Stimulated activated naive CD8-positive, alpha-beta T cell treated with anti-CD3 and anti-CD28 coated beads, Interleukin-15, Interleukin-2, amounts not matched to agents 100 ng/mL and 50 ng/mL, for 24 hours (primary cell): ENCODE results near the gene OTUD4.
"Not testable (repeated sequence)": the region's sequence is repeated elsewhere in the genome, so short reads cannot be mapped to it uniquely, and the experiment has no call there.

Source experiments
- H3K27ac Mint-ChIP-seq: one replicate; pipeline ENCODE4 v1.8.0; 2021; ENCODE audit warnings: mild to moderate bottlenecking, mixed read lengths
- H3K27me3 Mint-ChIP-seq: one replicate; pipeline ENCODE4 v1.8.0; 2021; ENCODE audit warnings: mixed read lengths
- H3K36me3 Mint-ChIP-seq: one replicate; pipeline ENCODE4 v1.8.0; 2021; ENCODE audit warnings: low read depth, mixed read lengths
- H3K4me1 Mint-ChIP-seq: one replicate; pipeline ENCODE4 v1.8.0; 2021; ENCODE audit warnings: low read depth, mixed read lengths
- H3K4me3 Mint-ChIP-seq: one replicate; pipeline ENCODE4 v1.8.0; 2021; ENCODE audit warnings: mild to moderate bottlenecking, mixed read lengths
- H3K9me3 Mint-ChIP-seq: one replicate; pipeline ENCODE4 v1.8.0; 2021; ENCODE audit warnings: mixed read lengths

OTUD4 gene

DNA sequence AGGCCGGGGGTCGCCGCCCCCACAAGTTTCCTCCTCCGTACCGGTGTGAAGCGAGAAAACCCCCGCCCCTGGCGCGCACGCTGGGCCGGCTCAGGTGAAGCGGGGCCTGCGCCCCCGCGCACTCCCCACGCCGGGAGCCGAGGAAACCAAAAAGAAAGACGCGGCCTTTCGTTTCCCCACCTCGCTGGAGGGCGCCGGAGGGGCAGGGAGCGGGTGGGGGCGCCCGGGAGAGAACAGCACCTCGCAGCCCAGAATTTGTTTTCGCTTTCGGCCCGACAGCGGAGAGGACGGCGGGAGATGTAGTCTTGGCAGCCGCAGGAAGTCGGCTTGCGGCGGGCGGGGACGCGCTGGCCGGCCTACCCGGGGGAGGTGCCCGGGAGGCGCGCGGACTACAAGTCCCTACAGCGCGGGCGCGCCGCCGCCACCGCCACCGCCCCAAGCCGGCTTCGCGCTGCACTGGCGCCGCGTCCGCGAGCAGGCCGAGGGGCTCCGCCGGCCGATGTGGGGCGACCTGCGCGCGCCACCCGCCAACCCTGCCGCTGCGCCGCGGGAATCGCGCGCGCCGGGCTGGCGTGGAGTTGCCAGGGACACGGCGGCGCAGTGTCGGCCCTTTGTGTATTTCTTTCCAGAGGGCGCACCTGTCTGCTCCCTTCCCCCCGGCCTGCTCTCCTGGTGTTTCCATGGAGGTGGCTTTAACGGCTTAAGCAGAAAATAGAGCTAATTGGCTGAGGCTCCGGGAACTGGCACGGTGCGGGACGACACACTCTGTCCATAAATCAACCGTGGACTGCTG, at the start of gene OTUD4:
Gene OTUD4 (minus strand): TSS at position 292 of the 793 bp plus-strand sequence. CDS start 616 bp downstream, outside the sequence.
- no peaks in the 10 kb centered on the region for H3K27me3 Mint-ChIP-seq
- H3K36me3 Mint-ChIP-seq, result peaks cover 22% of the 10 kb centered on the region
- peak within 1 kb of the TSS; percentile 96 for H3K27ac Mint-ChIP-seq
- peak within 1 kb of the TSS; percentile 90 for H3K4me3 Mint-ChIP-seq
- no peaks in the 10 kb centered on the region for H3K9me3 Mint-ChIP-seq
- peaks cover 37% of the 10 kb centered on the region for H3K4me1 Mint-ChIP-seq

DNA sequence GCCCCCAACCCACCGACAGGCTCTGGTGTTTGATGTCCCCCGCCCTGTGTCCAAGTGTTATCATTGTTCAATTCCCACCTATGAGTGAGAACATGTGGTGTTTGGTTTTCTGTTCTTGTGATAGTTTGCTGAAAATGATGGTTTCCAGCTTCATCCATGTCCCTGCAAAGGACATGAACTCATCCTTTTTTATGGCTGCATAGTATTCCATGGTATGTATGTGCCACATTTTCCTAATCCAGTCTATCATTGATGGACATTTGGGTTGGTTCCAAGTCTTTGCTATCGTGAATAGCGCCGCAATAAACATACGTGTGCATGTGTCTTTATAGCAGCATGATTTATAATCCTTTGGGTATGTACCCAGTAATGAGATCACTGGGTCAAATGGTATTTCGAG, 42.8 kb upstream of the OTUD4 start:
- H3K4me3 Mint-ChIP-seq, result not testable (repeated sequence)

DNA sequence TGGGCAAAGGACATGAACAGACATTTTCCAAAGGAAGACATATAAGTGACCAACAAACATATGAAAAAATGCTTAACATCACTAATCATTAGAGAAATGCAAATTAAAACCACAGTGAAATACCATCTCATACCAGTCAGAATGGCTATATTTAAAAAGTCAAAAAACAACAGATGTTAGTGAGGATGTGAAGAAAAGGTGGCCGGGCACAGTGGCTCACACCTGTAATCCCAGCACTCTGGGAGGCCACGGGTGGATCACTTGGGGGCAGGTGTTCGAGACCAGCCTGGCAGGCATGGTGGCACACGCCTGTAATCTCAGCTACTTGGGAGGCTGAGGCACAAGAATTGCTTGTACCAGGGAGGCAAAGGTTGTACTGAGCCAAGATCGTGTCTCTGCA, 41.1 kb upstream of the OTUD4 start:
- not testable (repeated sequence) for H3K4me3 Mint-ChIP-seq, H3K27me3 Mint-ChIP-seq, H3K4me1 Mint-ChIP-seq, H3K9me3 Mint-ChIP-seq, H3K27ac Mint-ChIP-seq, H3K36me3 Mint-ChIP-seq

More for the DNA sequence above, 42.8 kb upstream of the OTUD4 start:
- H3K27ac Mint-ChIP-seq, H3K36me3 Mint-ChIP-seq, H3K9me3 Mint-ChIP-seq, H3K27me3 Mint-ChIP-seq, H3K4me1 Mint-ChIP-seq: not testable (repeated sequence)

- H3K9me3 Mint-ChIP-seq, result no peaks in the 10 kb centered on the region
- no peaks in the 10 kb centered on the region for H3K4me1 Mint-ChIP-seq
- H3K27me3 Mint-ChIP-seq, result peaks cover 7% of the 10 kb centered on the region
- H3K36me3 Mint-ChIP-seq, result no peaks in the 10 kb centered on the region
- no peak overlapping the region for H3K27ac Mint-ChIP-seq
- no peak overlapping the region for H3K4me3 Mint-ChIP-seq
Observed at GRCh38 chr4:145219090-145219489, 38.7 kb upstream of the OTUD4 start.

DNA sequence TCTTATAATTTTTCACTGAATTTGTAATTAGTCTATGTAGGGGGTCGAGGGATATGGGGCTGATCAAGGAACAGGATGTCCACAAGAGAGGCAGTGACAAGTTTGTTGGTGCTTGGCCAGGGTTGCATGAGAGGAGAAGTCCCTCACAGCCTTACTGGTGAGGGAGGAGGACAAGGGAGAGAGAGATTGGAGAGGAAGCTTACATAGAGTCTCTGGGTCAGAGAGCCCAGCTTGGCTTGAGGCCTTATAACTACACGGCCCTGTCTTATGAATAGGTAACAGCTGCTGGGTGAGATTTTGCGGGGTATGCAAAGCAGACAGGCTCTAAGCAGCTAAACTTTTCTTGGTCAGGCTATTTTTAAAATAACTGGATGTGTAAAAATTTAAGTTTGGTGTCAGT, 37.9 kb upstream of the OTUD4 start:
- no peak overlapping the region for H3K27ac Mint-ChIP-seq
- peaks cover 4% of the 10 kb centered on the region for H3K27me3 Mint-ChIP-seq
- no peak overlapping the region for H3K4me3 Mint-ChIP-seq
- H3K36me3 Mint-ChIP-seq, result no peaks in the 10 kb centered on the region
- H3K9me3 Mint-ChIP-seq, result no peaks in the 10 kb centered on the region
- H3K4me1 Mint-ChIP-seq, result no peaks in the 10 kb centered on the region

- H3K4me1 Mint-ChIP-seq, result no peaks in the 10 kb centered on the region
- H3K4me3 Mint-ChIP-seq, result no peak overlapping the region
- H3K9me3 Mint-ChIP-seq, result no peaks in the 10 kb centered on the region
- peaks cover 4% of the 10 kb centered on the region for H3K27me3 Mint-ChIP-seq
- H3K36me3 Mint-ChIP-seq, result no peaks in the 10 kb centered on the region
- H3K27ac Mint-ChIP-seq, result no peak overlapping the region
Observed at GRCh38 chr4:145217349-145217748, 37.0 kb upstream of the OTUD4 start.

GRCh38 chr4:145216535-145216934, 36.1 kb upstream of the OTUD4 start:
- H3K36me3 Mint-ChIP-seq, result no peaks in the 10 kb centered on the region

DNA sequence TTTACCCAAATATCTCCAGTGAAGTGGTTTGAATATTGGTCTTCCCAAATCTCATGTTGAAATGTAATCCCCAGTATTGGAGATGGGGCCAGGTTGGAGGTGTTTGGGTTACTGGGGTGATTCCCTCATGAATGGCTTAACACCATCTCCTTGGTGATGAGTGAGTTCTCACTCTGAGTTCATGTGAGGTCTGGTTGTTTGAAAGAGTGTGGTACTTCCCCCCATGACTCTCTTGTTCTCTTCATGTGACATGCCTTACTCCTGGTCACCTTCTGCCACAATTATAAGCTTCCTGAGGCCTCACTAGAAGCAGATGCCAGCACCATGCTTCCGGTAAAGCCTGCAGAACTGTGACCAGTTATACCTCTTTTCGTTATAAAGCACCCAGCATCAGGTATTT, 32.9 kb upstream of the OTUD4 start:
- no peaks in the 10 kb centered on the region for H3K27me3 Mint-ChIP-seq
- H3K36me3 Mint-ChIP-seq, result no peaks in the 10 kb centered on the region
- H3K4me3 Mint-ChIP-seq, result no peak overlapping the region
- no peak overlapping the region for H3K27ac Mint-ChIP-seq
- no peaks in the 10 kb centered on the region for H3K4me1 Mint-ChIP-seq
- H3K9me3 Mint-ChIP-seq, result no peaks in the 10 kb centered on the region

More at GRCh38 chr4:145216535-145216934, 36.1 kb upstream of the OTUD4 start:
- Mint-ChIP-seq H3K27me3 (peaks cover 4% of the 10 kb centered on the region), H3K27ac (no peak overlapping the region), H3K4me3 (no peak overlapping the region), H3K4me1 (no peaks in the 10 kb centered on the region), H3K9me3 (no peaks in the 10 kb centered on the region)

GRCh38 chr4:145207934-145208333, 27.5 kb upstream of the OTUD4 start:
- no peak overlapping the region for H3K27ac Mint-ChIP-seq
- H3K27me3 Mint-ChIP-seq, result no peaks in the 10 kb centered on the region
- H3K4me1 Mint-ChIP-seq, result no peaks in the 10 kb centered on the region

GRCh38 chr4:145203410-145203809, 23.0 kb upstream of the OTUD4 start:
- Mint-ChIP-seq H3K27ac (no peak overlapping the region), H3K27me3 (no peaks in the 10 kb centered on the region), H3K36me3 (no peaks in the 10 kb centered on the region), H3K4me3 (no peak overlapping the region), H3K9me3 (no peaks in the 10 kb centered on the region), H3K4me1 (no peaks in the 10 kb centered on the region)

More at GRCh38 chr4:145207934-145208333, 27.5 kb upstream of the OTUD4 start:
- no peak overlapping the region for H3K4me3 Mint-ChIP-seq
- no peaks in the 10 kb centered on the region for H3K9me3 Mint-ChIP-seq
- H3K36me3 Mint-ChIP-seq, result no peaks in the 10 kb centered on the region

DNA sequence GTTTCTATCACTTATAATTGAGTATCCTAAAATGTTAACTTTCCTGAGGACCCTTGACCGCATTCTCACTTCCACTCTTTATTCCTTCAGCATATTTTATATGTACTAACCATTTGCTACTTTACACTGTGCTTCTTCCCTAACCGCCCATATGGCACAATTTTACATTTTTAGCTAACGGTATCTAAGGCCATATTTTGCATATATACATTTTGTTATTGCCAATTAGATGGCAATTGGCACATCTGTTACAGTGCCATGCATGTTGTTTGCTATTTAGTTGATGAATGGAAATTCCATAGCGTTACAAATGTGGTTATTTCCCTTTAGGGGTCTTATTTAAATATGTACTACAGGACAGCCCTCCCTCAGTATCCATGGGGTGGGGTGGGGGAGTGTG, 20.0 kb upstream of the OTUD4 start:
- Mint-ChIP-seq H3K27ac (no peak overlapping the region), H3K36me3 (no peaks in the 10 kb centered on the region), H3K4me1 (no peaks in the 10 kb centered on the region), H3K9me3 (no peaks in the 10 kb centered on the region), H3K4me3 (no peak overlapping the region), H3K27me3 (peaks cover 4% of the 10 kb centered on the region)

DNA sequence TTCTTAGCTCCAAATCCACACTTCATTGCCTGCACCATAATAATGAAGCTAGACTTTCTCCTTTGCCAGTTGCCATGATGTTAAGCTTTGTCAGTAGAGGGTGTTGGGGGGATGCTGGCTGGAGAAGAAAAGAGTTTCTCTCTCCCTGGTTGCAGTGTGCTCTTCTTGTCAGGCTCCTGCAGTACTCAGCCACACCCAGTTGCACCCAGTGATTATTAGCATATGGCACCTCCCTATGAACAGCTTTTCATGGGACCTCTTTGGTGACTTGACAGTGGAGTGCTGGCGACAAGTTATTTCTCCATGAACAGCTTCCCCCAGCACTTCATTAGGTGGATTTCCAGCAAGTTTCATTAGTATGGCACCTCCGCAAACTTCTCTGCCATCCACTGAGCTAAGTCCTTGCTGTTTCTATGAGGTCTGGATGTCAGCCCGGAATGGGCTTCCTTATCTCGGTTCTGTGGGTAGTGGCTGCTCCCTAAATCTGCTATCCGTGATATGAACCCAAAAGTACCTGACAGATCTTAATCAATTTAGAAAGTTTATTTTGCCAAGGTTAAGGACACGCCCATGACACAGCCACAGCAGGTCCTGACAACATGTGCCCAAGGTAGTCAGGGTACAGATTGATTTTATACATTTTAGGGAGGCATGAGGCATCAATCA, 18.8 kb upstream of the OTUD4 start:
- no peak overlapping the region for H3K27ac Mint-ChIP-seq

GRCh38 chr4:145196747-145197146, 16.4 kb upstream of the OTUD4 start:
- Mint-ChIP-seq H3K27me3 (peaks cover 4% of the 10 kb centered on the region), H3K4me3 (no peak overlapping the region), H3K9me3 (no peaks in the 10 kb centered on the region), H3K27ac (no peak overlapping the region), H3K4me1 (no peaks in the 10 kb centered on the region), H3K36me3 (no peaks in the 10 kb centered on the region)

More for the DNA sequence above, 18.8 kb upstream of the OTUD4 start:
- H3K9me3 Mint-ChIP-seq, result no peaks in the 10 kb centered on the region
- H3K27me3 Mint-ChIP-seq, result peaks cover 4% of the 10 kb centered on the region
- no peaks in the 10 kb centered on the region for H3K4me1 Mint-ChIP-seq
- H3K36me3 Mint-ChIP-seq, result no peaks in the 10 kb centered on the region
- H3K4me3 Mint-ChIP-seq, result no peak overlapping the region

DNA sequence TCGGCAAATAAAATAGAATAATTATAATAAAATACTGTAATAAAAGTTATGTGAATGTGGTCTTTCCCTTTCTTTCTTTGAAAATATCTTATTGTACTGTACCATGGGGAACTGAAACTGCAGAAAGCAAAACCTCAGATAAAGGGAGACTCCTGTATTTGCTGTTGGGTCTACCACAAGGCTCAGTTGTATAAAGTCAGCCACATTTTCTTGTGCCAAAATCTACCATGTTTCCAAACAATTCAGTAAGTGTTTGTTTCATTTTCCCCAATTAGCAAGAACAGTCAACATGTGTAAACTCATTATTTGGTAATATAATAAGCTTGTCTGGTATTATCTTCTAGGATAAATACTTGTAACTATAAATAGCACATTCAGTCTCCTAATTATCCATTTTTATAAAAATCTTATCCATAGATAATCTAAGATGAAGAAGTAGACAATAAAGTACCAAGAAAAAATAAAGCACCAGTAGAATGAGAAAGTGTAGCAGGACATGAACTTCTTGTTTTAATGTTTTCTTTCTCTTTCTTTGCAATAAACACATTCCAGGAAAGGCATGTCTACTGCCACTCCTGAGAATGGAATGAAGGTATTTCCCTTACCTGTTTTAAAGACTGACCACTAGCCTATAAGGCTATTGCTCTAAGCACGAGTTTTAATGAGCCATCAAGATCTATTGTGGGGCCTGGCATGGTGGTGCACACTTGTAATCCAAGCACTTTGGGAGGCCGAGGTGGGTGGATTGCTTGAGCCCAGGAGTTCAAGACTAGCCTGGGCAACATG, 15.0 kb upstream of the OTUD4 start:
- H3K36me3 Mint-ChIP-seq, result no peaks in the 10 kb centered on the region
- H3K4me3 Mint-ChIP-seq, result no peak overlapping the region
- H3K4me1 Mint-ChIP-seq, result no peaks in the 10 kb centered on the region
- no peaks in the 10 kb centered on the region for H3K9me3 Mint-ChIP-seq
- no peak overlapping the region for H3K27ac Mint-ChIP-seq
- peaks cover 4% of the 10 kb centered on the region for H3K27me3 Mint-ChIP-seq

GRCh38 chr4:145189981-145190380, 9.6 kb upstream of the OTUD4 start:
- Mint-ChIP-seq H3K27me3 (no peaks in the 10 kb centered on the region), H3K4me1 (no peaks in the 10 kb centered on the region), H3K4me3 (no peak overlapping the region), H3K27ac (no peak overlapping the region), H3K9me3 (no peaks in the 10 kb centered on the region), H3K36me3 (no peaks in the 10 kb centered on the region)
